GM10266 (cell line): ENCODE measurements around the gene LRP1B.

Experiments
- DNase-seq: peaks from one replicate; pipeline ENCODE4 v3.0.0; 2012; ENCODE audit errors: extremely low spot score
- CTCF ChIP-seq: IDR thresholded peaks from 2 replicates; pipeline ENCODE4 v1.5.1; 2012; ENCODE audit warnings: mild to moderate bottlenecking, low read depth; ENCODE audit not compliant: control insufficient read depth, insufficient read depth; ENCODE audit errors: missing control alignments

Gene LRP1B

GRCh38 chr2:140814141-140814540, 1316.7 kb downstream of the LRP1B start:
- no peak for DNase-seq
- TF ChIP-seq CTCF = no peak

DNA sequence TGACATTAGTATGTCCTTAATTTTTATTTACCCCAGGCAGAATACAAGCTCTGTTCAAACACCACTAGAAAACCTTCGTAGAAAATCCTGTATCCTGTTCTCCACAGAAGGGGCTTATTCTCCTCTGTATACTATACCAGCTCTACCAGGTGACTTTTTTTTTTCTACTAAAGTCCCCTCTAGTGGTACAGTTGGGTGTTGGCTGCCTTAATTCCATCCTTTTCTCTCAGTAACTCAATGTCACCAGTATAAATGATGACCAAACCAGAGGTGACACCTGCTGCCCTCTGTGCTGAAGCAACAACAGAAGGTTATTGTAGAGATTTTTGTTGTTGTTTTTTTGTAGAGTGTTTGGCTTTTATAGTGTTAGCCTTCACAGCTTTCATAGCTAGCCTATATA, 1322.0 kb downstream of the LRP1B start:
- DNase-seq = no peak
- TF ChIP-seq CTCF = no peak

DNA sequence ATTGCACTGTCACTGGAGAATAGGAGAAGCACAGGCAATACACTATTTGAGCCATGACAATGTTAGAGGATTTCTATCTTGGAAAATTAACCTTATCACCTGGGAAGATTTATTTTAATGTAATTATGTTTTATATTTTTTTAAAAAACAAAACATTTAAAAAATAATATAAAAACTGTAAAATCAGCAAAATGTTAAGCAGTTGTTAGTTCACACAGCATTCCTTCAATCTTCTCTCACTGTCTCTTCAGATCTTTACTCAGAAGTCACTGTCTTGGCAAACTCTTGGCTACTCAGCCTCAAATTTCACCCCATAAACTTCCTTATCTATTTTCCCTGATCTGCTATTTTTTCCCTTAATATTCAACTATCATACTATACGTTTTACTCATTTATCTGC, 1322.6 kb downstream of the LRP1B start:
- TF ChIP-seq CTCF = no peak
- DNase-seq = no peak

DNA sequence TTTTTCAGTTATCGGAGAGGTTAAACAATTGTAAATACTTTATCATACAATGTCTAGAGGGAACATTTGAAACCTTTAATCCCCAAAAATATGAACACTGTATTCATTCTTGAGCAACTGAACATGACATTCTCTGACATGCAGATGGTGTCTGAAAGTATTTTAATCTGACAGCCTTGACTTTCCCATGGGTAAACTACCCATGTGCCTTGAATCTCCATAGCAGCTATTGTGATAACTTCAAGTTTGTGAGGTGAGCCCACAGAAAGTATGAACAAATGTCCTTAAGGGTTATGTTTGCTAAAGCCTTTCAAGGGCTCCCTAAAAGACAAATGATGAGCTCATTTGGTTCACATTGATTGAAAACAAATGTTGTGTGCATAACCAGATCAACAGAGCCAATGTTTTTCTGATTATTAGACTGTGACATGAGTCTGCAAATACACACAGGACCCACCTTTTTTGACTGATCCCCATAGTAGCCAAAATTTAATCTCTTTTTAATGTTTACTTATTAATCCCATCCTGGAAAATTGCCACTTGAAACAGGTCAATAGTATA, 1326.0 kb downstream of the LRP1B start:
- no peak for DNase-seq
- no peak for TF ChIP-seq CTCF

GRCh38 chr2:140801311-140801710, 1329.5 kb downstream of the LRP1B start:
- no peak for TF ChIP-seq CTCF
- no peak for DNase-seq

GRCh38 chr2:140797718-140798117, 1333.1 kb downstream of the LRP1B start:
- peak; percentile 9 for DNase-seq
- no peak for TF ChIP-seq CTCF

DNA sequence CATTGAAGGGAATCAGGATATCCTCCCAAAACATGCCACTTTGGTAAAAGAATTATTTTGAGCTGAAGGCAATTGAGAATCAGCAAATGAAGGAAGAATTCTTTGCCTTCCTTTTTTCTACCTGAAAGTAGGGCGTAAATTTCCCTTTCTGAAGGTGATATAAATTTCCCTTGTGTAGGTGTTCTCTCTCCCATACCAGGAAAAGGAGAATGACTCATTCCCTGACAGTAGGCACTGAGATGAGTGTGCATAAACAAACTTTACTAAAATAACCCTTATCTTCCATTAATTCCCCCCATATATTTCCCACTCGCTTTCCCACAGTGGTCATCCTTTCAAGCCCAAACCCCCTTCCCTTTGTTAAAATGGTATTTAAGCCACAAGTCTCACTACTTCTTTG, 1339.0 kb downstream of the LRP1B start:
- no peak for TF ChIP-seq CTCF
- no peak for DNase-seq
